ENCODE results near the gene HSD11B1L.
"Not testable (repeated sequence)": the region's sequence is repeated elsewhere in the genome, so short reads cannot be mapped to it uniquely, and the experiment has no call there.

The HSD11B1L gene

DNA sequence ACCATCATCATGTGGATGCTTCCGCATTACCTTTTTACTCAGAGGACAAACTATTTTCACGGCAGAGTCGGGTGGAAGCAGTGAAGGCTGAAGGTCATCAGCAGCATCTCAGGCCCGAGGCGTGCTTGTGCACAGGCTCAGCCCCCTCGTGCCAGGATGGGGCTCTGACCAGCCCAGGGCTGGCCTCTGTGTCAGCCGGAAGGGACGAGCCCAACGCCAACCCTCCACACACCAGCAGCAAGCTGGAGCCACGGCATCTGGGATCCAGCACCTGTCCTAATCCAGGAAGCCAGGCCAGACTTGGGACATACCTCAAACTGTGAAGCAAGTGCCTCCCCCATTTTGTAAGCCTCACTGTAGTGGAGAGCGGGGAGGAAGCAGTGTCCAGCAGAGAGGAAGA lies 11.6 kb upstream of the HSD11B1L start:
- FAIRE-seq = no peak

DNA sequence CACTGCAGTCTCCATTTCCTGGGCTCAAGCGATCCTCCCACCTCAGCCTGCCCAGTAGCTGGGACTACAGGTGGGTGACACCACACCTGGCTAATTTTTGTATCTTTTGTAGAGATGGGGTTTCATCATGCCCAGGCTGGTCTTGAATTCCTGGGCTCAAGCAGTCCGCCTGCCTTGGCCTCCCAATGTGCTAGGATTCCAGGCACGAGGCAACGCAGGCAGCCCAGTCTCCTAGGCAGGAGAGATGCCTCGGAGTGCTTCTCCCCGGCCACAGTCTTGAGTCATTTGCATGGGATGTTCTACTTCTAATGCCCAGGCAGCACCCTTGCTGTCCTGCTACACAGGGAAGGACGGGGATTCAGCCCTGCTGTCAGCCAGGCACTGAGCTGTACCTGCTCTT lies 9.2 kb upstream of the HSD11B1L start:
- FAIRE-seq = no peak

DNA sequence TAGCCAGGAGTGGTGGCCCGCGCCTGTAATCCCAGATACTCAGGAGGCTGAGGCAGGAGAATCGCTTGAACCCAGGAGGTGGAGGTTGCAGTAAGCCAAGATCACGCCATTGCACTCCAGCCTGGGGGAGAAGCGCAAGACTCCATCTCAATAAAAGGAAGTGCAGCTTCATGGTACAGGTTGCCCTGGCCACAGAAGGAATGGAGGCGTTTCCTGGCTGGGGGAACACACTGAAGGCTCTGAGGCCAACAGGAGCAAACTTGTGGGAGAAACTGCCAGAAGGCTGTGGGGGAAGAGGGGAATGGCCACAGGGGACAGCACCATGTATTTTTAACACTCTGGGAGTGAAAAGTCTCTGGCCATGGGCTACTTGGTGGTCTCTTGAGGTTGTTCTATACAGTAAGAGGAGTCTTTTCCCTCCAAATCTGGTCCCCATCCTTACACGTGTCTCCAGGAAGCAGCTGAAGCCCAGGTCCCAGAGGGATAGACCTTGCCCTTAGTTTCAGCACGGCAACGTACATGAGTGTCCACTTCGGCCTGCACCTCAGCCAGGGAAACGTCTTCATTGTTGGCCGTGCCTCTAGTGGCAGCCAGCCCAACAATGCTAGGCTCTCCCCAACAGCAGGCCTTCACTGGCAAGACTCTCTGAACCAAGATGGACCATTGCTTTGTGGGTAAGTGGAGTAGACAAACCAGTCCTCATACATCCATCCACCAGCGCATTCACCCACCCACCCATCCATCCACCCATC lies 7.9 kb upstream of the HSD11B1L start:
- FAIRE-seq = no peak

DNA sequence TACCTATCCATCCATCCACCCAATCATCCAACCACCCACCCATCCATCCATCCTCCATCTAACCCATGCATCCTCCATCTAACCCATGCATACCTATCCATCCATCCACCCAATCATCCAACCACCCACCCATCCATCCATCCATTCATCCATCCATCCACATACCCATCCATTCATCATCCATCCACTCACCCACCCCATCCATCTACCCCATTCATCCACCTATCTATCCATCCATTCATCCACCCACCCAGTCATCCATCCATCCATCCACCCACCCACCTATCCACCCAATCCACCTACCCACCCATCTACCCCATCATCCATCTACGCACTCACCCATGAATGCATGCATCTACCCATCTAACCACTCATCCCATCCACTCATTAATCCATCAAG lies 7.1 kb upstream of the HSD11B1L start:
- FAIRE-seq = no peak

DNA sequence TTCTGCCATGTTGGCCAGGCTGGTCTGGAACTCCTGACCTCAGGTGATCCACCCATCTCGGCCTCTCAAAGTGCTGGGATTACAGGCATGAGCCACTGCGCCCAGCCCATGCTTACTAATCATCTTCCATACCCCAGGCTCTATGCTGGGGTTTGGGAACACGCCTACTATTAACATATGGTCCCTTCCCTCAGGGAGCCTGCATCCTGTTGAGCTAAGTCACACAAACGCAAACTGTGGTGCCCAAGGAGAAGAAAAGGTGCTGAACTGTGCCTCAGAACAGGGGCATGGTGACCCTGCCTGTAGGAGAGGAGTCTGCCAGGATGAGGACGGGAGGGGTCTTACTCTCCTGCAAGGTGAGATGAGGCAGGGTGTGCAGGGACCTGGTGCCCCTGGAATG lies 6.1 kb upstream of the HSD11B1L start:
- no peak for FAIRE-seq

DNA sequence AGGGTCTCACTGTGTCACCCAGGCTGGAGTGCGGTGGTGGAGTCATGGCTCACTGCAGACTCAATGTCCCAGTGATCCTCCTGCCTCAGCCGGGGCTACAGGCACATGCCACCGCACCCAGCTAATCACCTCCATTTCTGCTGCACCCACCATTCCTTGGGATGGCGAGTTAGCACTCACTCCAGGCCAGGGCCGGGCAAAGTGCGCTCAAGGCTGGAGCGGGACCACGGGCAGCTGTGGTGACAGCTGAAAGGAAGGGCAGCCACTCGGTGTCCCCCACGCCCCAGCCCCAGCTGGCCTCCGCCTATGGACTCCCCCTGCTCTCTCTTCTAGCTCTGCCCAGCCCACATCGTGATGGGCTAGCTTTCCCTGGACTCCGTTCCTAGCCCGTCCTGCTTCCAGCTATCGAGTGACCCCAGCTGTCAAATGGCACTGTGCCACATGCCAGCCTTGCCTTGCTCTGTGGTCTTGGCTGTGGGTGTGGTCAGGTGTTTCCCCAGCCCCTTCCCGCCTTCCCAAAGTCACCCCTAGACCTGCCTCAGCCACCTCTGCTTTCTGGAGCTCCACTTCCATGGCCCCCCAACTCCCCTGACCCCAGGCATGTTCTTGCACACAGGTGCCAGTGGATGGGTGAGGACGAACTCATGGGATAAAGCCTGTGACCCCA lies 4.6 kb upstream of the HSD11B1L start:
- FAIRE-seq = no peak

DNA sequence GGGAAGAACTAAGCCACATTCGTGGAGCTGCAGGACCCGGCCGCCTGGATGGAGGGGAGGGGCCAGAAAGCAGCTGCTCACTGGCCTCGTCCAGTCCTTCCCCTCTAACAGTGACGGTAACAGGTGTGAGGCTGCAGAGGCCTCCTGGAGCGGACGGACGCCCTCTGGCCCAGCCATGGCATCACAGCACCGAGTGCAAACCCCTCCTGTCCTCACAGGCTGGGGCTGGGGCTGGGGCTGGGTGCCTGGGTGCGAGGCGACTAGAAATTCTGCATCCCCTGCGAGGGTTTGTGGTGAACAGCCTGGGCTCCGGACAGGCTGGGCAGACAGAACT lies 4.1 kb upstream of the HSD11B1L start:
- FAIRE-seq = no peak

DNA sequence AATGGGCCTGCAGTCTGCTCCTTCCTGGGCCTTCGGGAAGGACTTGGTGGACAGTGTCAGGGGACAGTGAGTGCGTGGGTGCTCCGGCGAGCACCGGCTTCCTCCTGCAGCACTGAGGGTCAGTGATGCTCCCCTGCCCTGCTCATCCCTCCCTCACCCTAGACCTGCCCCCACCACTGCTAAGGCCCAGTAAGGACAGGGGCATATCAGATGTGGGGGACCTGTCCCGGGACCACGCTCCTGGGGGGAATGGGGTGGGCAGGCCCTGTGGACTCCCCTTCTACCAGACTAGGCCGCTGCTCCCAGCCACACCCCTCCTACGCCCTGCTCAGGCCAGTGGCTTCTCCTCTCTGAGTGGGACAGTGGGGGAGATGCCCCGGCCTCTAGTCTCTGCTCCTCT lies 3.7 kb upstream of the HSD11B1L start:
- FAIRE-seq = no peak

DNA sequence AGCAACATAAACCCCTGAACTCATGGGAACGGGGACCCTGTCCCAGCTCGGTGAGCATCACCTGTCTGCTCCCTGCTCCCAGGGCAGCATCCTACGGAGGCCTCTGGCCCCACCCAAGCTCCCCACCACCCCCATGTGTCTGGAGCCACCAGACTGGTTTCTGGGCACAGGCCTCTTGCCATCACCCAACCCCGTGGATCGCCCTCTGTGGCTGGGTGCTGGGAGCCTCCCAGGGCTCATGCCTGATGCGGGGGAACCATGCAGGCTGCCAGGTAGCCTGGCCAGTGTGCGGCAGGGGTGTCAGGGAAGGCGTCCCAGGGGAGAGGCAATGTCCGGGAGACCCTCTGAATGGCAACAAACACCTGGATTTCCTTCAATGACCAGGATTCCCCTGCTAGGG lies 3.2 kb upstream of the HSD11B1L start:
- no peak for FAIRE-seq

DNA sequence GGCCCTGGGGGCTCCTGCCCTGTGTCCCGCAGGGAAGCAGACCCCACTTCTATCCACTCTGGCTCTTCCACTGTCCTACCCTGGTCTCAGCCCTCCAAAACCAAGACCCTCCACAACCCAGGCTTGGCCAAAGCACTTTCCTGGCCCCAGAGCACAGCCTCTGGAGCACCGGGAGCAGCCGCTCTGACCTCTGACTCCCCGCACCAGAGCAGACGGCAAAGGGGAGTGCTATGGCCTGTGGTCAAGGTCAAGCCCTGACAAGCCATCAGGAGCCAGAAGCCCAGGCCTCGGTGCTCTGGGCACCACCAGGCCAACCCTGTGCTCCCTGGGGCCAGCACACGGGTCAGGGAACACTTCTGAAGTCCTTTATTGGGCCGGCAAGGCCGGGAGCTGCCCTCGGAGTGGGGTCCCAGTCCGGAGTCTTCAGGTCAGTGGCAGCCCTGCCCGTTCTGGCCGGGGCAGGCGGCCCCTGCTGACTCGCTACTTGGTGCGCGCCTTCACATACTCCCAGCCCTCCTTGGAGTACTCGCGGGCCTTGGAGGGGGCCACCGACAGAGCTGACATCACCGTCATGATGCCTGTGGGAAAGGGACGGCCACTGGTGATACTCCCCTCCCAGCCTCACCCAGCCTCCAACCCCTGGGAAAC lies 2.6 kb upstream of the HSD11B1L start:
- no peak for FAIRE-seq

DNA sequence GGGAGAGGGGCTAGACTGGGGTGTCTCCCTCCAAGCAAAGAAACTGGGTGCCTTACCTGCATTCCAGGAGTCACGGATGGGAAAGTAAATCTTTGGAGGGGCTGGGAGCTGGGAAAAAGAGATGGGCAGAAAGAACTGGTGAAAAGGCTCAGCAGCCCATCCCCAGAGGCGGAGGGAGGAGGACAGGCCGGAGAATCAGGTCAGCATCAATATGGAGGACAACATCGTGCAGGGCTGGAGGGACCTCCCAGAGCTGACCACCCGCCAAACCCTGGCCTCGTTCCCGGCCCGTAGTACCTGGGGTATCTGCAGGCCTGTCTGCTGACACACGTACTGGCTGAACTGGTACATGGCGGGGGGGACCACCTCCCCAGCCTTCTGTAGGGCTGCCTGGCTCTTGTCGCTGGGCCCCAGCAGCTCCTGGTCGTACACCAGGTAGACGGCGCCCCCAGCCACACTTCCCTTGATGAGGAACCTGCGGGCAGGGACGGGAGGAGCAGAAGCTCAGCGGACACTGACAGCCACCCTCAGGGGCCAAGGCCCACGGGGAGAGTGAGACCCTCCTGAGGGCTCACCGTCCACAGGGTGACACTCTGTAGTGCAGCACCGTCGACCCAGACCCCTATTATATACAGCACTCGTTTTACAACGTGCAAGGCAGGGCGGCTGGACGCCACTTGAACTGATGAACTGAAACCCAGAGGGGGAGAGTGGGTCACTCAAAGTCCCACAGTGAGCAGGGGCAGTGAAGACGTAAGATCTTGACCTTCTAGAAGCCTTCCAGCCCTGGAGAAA lies 1.3 kb upstream of the HSD11B1L start:
- no peak for FAIRE-seq

DNA sequence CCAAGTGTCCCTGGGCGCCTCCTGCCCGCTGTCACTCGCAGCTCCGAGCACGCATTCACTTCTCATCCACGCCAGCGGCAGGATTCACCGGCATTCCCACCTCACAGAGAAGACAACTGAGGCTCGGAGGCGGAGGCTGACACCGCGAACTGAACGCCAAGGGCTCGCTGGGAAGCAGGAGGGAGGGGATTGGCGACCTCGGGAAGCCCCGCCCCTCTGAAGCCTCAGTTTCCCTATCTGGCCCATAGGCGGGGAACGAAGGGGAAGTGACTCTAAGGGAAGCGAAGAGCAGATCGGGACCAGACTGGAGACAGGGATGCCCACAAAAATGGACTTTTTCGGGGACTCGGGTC lies 767 bp upstream of the HSD11B1L start:
- no peak for FAIRE-seq

DNA sequence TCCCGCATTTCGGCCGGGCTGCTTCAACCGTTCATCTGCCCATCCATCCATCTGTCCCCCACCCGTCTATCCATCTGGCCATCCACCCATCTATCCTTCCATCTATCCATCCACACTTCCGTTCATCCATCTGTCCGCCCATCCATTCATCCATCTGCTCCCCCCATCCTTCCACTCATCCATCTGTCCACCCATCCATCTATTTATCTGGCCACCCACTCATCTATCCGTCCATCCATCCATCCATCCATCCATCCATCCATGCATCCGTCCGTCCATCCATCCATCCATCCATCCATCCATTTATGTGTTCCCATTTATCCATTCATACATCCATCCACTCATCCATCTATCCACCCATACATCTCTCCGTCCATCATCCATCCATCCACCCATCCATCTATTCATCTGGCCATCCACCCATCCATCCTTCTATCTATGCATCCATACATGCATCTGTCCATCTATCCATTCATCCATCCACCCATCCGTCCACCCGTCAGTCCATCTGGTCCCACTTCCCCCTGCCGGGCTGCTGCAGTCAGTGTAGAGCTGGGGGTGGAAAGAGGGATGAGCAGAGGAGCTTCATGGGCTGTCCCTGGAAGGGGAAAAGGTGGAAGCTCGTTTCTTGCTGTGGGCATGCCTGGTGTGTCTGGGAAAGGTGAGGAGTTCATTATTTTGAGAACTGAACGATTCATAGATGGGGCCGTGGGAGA lies 722 bp downstream of the HSD11B1L start:
- FAIRE-seq = no peak

DNA sequence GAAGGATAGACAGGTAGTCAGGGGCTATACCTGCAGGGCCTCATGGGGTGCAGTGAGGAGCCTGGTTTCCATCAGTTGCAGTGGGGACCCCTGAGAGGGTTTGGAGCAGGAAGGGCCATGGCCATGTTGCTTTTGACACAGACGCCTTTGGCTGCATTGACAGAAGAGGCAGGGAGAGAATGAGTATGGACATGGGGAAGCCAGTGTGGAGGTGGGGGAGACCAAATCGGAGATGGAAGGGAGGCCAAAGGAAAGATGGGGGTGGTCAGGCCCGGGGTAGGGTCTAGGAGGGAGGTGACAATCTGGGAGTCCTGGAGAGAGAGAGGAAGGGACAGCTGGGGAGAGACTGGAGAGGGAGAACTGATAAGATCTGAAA lies 1.3 kb downstream of the HSD11B1L start:
- FAIRE-seq = no peak

DNA sequence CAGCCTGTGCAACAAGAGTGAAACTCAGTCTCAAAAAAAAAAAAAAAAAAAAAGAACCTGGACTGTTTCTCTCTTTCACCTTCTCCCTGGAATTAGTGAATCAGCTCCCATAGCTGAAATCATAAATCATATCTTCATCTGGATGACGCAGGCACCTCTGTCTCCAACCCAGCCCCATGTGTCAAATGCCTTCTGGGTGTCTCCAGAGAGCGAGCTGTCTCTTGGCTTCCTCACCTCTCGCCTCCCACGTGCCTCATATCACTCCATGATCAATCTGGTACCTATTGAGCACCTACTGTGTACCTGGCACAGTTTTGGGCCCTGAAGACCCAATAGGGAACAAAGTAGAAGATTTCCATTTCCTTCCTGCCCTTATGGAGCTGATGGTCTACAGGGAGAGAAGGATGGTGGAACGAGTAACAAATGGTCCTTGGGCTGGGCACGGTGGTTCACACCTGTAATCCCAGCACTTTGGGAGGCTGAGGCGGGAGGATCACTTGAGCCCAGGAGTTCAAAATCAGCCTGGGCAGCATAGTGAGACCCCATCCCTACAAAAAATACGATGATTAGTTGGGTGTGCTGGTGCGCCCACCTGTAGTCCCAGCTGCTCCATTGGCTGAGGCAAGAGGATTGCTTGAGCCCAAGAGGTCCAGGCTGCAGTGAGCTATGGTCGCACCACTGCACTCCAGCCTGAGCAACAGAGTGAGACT lies 2.5 kb downstream of the HSD11B1L start:
- no peak for FAIRE-seq

DNA sequence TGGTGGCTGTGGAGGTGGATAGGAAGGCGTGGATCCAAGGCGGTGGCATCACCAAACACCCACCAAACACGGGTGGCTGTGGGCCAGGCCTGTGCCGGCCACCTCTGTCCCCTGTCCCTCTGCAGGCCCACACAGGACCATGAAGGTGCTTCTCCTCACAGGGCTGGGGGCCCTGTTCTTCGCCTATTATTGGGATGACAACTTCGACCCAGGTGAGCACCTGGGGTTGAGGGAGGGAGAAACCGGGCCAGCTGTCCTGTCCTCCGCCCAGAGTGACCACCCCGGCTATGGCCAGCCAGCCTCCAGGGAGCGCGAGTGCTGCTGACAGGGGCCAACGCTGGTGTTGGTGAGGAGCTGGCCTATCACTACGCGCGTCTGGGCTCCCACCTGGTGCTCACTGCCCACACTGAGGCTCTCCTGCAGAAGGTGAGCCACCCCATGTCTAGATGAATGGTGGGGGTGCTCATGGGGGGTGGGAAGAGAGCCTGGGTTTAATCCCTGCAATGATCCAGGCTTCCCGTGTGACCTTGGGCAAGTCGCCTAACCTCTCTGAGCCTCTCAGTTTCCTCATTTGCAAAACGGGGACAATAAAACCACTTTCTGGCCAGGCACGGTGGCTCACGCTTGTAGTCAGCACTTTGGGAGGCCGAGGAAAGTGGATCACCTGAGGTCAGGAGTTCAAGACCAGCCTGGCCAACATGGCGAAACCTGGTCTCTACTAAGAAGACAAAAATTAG lies 4.0 kb downstream of the HSD11B1L start:
- no peak for FAIRE-seq

DNA sequence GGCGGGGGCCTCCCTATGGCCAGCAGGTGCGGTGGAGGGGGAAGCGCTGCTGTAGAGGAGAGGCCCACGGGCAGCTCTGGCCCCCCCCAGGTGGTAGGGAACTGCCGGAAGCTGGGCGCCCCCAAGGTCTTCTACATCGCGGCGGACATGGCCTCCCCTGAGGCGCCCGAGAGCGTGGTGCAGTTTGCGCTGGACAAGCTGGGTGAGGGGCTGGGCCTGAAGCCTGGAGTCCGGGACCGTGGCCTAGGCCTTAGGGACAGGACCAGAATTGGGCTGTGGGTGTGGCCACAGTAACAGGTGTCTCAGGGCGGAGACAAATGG lies 5.5 kb downstream of the HSD11B1L start:
- no peak for FAIRE-seq

DNA sequence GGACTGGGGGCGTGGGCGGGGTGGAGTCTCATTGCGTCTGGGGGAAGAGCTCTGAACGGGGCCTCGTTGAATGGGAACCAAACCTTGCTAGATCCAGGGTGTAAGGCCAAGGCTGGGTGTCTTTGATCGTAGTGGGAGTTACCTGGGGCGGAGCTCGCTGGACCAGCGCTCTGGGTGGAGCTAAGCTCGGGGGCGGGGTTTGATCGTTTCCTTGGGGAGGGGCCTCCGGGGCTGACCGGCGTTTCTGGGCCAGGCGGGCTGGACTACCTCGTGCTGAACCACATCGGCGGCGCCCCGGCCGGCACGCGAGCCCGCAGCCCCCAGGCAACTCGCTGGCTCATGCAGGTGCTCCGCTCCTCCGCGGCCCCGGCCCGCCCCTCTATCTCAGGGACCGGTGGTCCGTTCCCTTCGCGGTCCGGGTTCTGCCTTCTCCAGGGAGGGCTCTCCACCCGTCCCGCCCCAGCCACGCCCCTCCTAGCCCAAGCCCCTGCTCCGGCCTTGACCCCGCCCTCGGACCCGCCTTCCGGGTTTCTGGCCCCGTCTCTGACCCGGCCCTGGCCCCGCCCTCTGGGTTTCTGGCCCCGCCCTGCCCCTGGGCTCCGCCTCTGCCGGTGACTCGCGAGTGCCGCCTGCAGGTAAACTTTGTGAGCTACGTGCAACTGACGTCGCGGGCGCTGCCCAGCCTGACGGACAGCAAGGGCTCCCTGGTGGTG lies 6.0 kb downstream of the HSD11B1L start:
- FAIRE-seq = no peak

DNA sequence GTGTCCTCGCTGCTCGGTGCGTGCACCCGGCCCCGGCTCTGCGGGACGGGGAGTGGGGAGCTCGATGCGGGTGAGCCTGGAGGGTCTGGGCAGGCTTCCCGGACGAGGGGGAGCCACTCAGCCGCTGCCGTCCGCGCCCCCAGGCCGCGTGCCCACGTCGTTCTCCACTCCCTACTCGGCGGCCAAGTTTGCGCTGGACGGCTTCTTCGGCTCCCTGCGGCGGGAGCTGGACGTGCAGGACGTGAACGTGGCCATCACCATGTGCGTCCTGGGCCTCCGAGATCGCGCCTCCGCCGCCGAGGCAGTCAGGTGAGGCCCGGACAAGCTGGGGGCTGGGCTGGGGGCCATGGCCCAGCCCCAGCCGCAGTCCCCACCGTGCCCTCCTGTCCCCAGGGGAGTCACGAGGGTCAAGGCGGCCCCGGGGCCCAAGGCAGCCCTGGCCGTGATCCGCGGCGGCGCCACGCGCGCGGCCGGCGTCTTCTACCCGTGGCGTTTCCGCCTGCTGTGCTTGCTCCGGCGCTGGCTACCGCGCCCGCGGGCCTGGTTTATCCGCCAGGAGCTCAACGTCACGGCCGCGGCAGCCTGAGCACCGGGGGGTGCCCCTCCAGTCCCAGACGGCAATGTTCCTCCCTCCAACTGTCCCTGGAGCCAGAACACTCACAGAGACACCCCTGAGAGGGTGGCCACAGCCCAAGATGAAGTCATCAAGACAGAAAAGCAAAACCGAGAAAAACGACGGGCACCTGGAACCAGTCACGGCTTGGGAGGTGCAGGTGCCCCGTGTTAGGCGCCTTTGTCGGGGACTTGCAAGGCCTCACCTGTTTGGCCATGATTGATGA lies 6.8 kb downstream of the HSD11B1L start:
- FAIRE-seq = no peak

DNA sequence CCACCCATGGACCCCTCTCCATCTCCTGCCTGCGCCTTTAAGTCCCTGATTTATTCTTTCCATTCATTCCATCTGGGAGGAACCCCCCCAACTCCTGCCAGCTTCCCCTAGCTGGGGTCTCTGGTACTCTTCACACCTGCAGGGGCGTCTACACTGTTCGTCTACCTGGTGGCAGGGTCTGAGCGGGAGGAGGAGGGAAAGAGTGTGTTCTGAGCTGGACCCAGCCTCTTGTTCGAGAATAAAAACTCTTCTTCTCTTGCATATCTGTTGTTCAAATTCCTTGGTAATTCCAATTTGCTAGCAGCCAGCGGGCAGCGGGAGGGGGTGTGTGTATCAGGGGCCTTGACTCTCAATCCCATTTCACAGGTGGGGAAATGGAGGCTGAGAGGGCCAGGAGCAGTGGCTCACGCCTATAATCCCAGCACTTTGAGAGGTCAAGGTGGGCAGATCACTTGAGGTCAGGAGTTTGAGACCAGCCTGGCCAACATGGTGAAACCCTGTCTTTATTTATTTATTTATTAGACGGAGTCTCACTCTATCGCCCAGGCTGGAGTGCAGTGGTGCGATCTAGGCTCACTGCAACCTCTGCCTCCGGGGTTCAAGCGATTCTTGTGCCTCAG lies 7.5 kb downstream of the HSD11B1L start:
- not testable (repeated sequence) for FAIRE-seq
